Measurements from ENCODE around the gene NOL3. TPM values are rescaled to one million over a fixed set of nuclear protein-coding genes. Genes with fewer than 3 reads are reported as not detected.

Gene NOL3
- total and polyA plus RNA-seq, 8 donors, result 11.4 to 492 (median 35.3) TPM

DNA sequence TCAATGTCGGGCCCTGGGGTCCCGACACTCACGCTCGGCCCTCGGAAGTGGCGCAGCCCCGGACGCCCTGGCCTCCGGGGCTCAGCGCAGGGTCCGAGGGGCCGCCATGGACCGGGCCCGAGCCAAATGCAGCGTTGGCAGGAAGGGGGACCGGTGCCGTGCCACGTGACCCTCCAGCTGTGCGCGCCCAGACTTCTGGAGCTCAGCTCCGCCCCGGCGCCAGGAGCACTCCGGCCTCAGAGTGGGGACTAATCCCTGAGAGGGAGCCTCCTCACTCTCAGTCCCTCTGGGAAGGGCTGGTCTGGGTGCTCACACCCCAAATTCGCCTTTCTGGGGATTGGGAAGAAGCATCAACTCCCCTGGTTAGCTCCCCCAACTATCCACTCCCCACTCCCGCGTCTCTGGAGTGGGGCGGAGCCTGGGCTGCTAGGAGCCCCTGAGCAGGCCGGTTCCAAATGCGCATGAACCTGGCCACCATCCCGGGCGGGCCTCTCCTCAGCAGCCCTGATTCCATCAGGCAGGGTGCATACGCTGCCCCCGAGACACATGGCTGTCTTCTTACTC lies 19.4 kb upstream of the NOL3 start, which contains the start of gene B3GNT9:
TSS of gene B3GNT9 (minus strand) at position 166 of the 564 bp plus-strand sequence. CDS start 513 bp downstream, outside the sequence.
- Histone ChIP-seq H3K4me3 (peak within 1 kb of the TSS; percentile 61 to 72 (median 63)), H3K9me3 (no peaks in the 10 kb centered on the region), H3K27me3 (peaks cover 0 to 30% (median 0%) of the 10 kb centered on the region in 3 donors), H3K36me3 (peaks cover 15 to 45% (median 35%) of the 10 kb centered on the region in 4 donors), H3K4me1 (peaks cover 20 to 45% (median 41%) of the 10 kb centered on the region in 4 donors), H3K27ac (peak within 1 kb of the TSS; percentile 75 to 91 (median 86))
- peak; percentile 67 to 91 for DNase-seq
- TF ChIP-seq POLR2AphosphoS5 (IDR thresholded peaks at IDR 0.05) (peak in 2 of 3 donors; percentile 6 to 21), POLR2A (IDR thresholded peaks at IDR 0.05) (no peak), EP300 (IDR thresholded peaks at IDR 0.05) (no peak)
- TF ChIP-seq, protein P1, sequence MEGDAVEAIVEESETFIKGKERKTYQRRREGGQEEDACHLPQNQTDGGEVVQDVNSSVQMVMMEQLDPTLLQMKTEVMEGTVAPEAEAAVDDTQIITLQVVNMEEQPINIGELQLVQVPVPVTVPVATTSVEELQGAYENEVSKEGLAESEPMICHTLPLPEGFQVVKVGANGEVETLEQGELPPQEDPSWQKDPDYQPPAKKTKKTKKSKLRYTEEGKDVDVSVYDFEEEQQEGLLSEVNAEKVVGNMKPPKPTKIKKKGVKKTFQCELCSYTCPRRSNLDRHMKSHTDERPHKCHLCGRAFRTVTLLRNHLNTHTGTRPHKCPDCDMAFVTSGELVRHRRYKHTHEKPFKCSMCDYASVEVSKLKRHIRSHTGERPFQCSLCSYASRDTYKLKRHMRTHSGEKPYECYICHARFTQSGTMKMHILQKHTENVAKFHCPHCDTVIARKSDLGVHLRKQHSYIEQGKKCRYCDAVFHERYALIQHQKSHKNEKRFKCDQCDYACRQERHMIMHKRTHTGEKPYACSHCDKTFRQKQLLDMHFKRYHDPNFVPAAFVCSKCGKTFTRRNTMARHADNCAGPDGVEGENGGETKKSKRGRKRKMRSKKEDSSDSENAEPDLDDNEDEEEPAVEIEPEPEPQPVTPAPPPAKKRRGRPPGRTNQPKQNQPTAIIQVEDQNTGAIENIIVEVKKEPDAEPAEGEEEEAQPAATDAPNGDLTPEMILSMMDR (IDR thresholded peaks at IDR 0.05), result peak in 1 of 7 experiments; percentile 13
- 1 to 3% (median 2%) methylated on average over 19 to 34 of the region's 34 CpGs for WGBS, 5 donors
- intact Hi-C loops (cut with DNase I; ENCODE audit: low total_unique reads), result loop anchor here (5.0 kb wide), 1 partner anchor 174 kb away; no protein-coding TSS in a partner anchor

- intact Hi-C loops (cut with DNase I; ENCODE audit: low total_unique reads), result loop anchor here (5.0 kb wide), 1 partner anchor 174 kb away; no protein-coding TSS in a partner anchor
- Histone ChIP-seq H3K36me3 (peaks cover 9 to 39% (median 29%) of the 10 kb centered on the region in 4 donors), H3K27ac (peak overlapping the region in 4 of 5 donors; percentile 75 to 91 (median 87)), H3K4me3 (peak overlapping the region; percentile 61 to 72 (median 63)), H3K4me1 (peaks cover 26 to 51% (median 45%) of the 10 kb centered on the region in 4 donors), H3K9me3 (no peaks in the 10 kb centered on the region), H3K27me3 (peaks cover 0 to 30% (median 0%) of the 10 kb centered on the region in 3 donors)
- no peak for TF ChIP-seq EP300 (IDR thresholded peaks at IDR 0.05)
- TF ChIP-seq POLR2AphosphoS5 (IDR thresholded peaks at IDR 0.05), result no peak
- TF ChIP-seq, protein P1 (IDR thresholded peaks at IDR 0.05), result no peak
- no peak for TF ChIP-seq POLR2A (IDR thresholded peaks at IDR 0.05)
- peak in 1 of 2 donors; percentile 17 for DNase-seq
- WGBS, 5 donors, result 45 to 61% (median 47%) methylated on average over 8 of the region's 8 CpGs
Measured at GRCh38 chr16:67151431-67152097, 18.8 kb upstream of the NOL3 start.

DNA sequence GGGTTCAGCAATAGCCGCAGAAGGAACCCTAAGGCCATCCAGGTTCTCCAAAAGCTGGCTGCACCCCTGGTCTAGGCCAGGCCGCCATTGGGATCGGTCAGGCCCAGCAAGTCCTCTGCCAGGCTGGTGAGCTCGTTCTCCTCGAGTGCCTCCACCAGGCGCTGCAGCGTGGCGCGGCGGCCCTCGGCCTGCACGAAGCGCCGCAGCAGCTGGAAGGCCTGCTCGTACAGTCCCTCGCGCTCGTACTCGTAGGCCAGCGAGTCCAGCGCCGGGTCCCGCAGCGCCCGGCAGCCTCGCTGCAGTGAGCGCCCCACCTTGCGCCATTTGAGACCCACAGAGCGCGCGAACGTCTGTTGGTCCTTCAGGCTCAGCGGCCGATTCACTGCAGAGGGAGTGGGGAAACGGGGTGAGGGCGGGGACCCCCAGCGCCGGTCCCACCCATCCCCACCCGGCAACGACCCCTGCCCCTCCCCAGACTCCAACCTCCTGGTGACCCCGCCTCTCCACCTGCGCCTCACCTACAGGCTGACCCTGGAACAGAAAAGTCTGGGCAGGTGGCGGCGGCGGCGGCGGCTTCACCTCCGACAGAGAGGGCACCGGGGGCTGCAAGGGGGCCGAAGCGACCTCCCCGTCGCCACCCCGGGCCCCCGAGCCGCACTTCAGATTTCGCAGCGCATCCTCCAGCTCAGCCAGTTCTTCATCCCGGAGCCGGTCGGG lies 15.6 kb upstream of the NOL3 start:
- peaks cover 0 to 8% (median 3%) of the 10 kb centered on the region in 4 donors for H3K36me3 ChIP-seq
- TF ChIP-seq EP300 (IDR thresholded peaks at IDR 0.05), result no peak
- TF ChIP-seq, protein P1 (IDR thresholded peaks at IDR 0.05), result no peak
- TF ChIP-seq POLR2A (IDR thresholded peaks at IDR 0.05), result no peak
- TF ChIP-seq POLR2AphosphoS5 (IDR thresholded peaks at IDR 0.05), result no peak
- H3K27me3 ChIP-seq, result peaks cover 0 to 23% (median 0%) of the 10 kb centered on the region in 3 donors
- WGBS, 5 donors, result 42 to 52% (median 51%) methylated on average over 44 to 61 of the region's 61 CpGs
- DNase-seq, result peak in 1 of 2 donors; percentile 30
- no peak overlapping the region for H3K27ac ChIP-seq
- peak overlapping the region in 2 of 4 donors; percentile 28 to 42 for H3K4me3 ChIP-seq
- no peaks in the 10 kb centered on the region for H3K9me3 ChIP-seq
- H3K4me1 ChIP-seq, result peaks cover 40 to 72% (median 65%) of the 10 kb centered on the region in 4 donors
- intact Hi-C loops (cut with DNase I; ENCODE audit: low total_unique reads), result loop anchor here (5.0 kb wide), 1 partner anchor 177 kb away; no protein-coding TSS in a partner anchor
